Kidney (tissue), 22 donors: ENCODE data around the gene CARMIL3. TPM values are rescaled to one million over a fixed set of nuclear protein-coding genes. Genes with fewer than 3 reads are reported as not detected.
"Not testable (repeated sequence)": the region's sequence is repeated elsewhere in the genome, so short reads cannot be mapped to it uniquely, and the experiment has no call there.

Source experiments
- DNase-seq, 5 donors: peaks; one replicate each; pipeline ENCODE4 v3.0.0-alpha.2; 2013 to 2020
- FAIRE-seq: peaks from 2 replicates; lab custom pipeline; 2012; peaks lifted over from hg19 to GRCh38; lab: Jason Lieb, UNC
- H3K27ac ChIP-seq, 2 donors: one replicate each; pipeline ENCODE4 v1.7.0; 2013; ENCODE audit warnings: low read depth in 2 of 2, low read length in 2 of 2, inconsistent platforms in 1 of 2
- H3K27me3 ChIP-seq: one replicate; pipeline ENCODE4 v1.7.1; 2013; ENCODE audit warnings: low read length, inconsistent platforms; ENCODE audit not compliant: control insufficient read depth, insufficient read depth
- H3K36me3 ChIP-seq, 3 donors: one replicate each; pipeline versions ENCODE4 v1.7.0 to v1.7.1; 2013; ENCODE audit warnings: low read length in 3 of 3, control low read depth in 1 of 3, inconsistent platforms in 1 of 3; ENCODE audit not compliant: insufficient read depth in 3 of 3, control insufficient read depth in 2 of 3
- H3K4me1 ChIP-seq, 3 donors: one replicate each; pipeline versions ENCODE4 v1.7.0 to v1.7.1; 2013; ENCODE audit warnings: low read length in 3 of 3, inconsistent platforms in 1 of 3, low read depth in 1 of 3; ENCODE audit not compliant: control insufficient read depth in 2 of 3, insufficient read depth in 2 of 3
- H3K4me3 ChIP-seq, 3 donors: one replicate each; pipeline versions ENCODE4 v1.7.0 to v1.8.1; 2013; ENCODE audit warnings: low read length in 3 of 3, control low read depth in 1 of 3, inconsistent platforms in 1 of 3
- H3K9ac ChIP-seq, 3 donors: one replicate each; pipeline versions ENCODE4 v1.7.0 to v1.7.1; 2013; ENCODE audit warnings: low read length in 3 of 3, control low read depth in 1 of 3, inconsistent platforms in 1 of 3
- H3K9me3 ChIP-seq, 3 donors: one replicate each; pipeline versions ENCODE4 v1.7.0 to v1.7.1; 2013; ENCODE audit warnings: low read length in 3 of 3, control low read depth in 1 of 3, inconsistent platforms in 1 of 3; ENCODE audit not compliant: control insufficient read depth in 2 of 3, insufficient read depth in 1 of 3
- intact Hi-C: fragments of 100-400 bp; cut with DNase I; formaldehyde crosslinking; loops from one replicate; pipeline ENCODE4 v1.11.1; 2022
- long read RNA-seq, 10 donors: library from polyadenylated mRNA in 1 of 10; unstranded in 1 of 10; transcript quantifications; one replicate each; pipeline ENCODE4 v2.0.0 and lab custom pipeline, GENCODE V29; 2021 to 2026
- polyA plus RNA-seq: library from polyadenylated mRNA; stranded (reverse); fragments of 350-450 nt; fragmentation: Illumina TruSeq; extraction: RNeasy Lipid Tissue Mini Kit (QIAGEN cat#74804); gene quantifications from one replicate; pipeline ENCODE4 v1.2.3, GENCODE V29; 2014; ENCODE audit warnings: low read depth, low replicate concordance; ENCODE audit not compliant: insufficient read depth
- total RNA-seq: library from RNA; stranded (reverse); fragmentation: NEBNext Ultra II Directional; extraction: Animal tissue kit (Norgen Biotek cat#: 25700); gene quantifications from one replicate; pipeline ENCODE4 v1.2.1, GENCODE V29; 2021
- TF ChIP-seq, protein P1 (sequence below): IDR thresholded peaks from 3 replicates; pipeline ENCODE4 v1.5.1; 2012; ENCODE audit warnings: mild to moderate bottlenecking, moderate library complexity, borderline replicate concordance; ENCODE audit not compliant: insufficient read depth; ENCODE audit errors: extremely low read depth
- donor health status: control.
- donor health status: control.
- donor health status: control.
- donor health status: control.
- donor health status: control.
- donor health status: DM: yes; HTN: yes; CAD: no.
- donor health status: Normal renal cell carcinoma (clear cell type).

Gene CARMIL3, protein sequence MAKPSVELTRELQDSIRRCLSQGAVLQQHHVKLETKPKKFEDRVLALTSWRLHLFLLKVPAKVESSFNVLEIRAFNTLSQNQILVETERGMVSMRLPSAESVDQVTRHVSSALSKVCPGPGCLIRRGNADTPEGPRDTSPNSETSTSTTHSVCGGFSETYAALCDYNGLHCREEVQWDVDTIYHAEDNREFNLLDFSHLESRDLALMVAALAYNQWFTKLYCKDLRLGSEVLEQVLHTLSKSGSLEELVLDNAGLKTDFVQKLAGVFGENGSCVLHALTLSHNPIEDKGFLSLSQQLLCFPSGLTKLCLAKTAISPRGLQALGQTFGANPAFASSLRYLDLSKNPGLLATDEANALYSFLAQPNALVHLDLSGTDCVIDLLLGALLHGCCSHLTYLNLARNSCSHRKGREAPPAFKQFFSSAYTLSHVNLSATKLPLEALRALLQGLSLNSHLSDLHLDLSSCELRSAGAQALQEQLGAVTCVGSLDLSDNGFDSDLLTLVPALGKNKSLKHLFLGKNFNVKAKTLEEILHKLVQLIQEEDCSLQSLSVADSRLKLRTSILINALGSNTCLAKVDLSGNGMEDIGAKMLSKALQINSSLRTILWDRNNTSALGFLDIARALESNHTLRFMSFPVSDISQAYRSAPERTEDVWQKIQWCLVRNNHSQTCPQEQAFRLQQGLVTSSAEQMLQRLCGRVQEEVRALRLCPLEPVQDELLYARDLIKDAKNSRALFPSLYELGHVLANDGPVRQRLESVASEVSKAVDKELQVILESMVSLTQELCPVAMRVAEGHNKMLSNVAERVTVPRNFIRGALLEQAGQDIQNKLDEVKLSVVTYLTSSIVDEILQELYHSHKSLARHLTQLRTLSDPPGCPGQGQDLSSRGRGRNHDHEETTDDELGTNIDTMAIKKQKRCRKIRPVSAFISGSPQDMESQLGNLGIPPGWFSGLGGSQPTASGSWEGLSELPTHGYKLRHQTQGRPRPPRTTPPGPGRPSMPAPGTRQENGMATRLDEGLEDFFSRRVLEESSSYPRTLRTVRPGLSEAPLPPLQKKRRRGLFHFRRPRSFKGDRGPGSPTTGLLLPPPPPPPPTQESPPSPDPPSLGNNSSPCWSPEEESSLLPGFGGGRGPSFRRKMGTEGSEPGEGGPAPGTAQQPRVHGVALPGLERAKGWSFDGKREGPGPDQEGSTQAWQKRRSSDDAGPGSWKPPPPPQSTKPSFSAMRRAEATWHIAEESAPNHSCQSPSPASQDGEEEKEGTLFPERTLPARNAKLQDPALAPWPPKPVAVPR (N-terminal part only)
- 1.4 TPM for total RNA-seq
- polyA plus RNA-seq: 1.5 TPM
- long read RNA-seq, donor 1: 0 reads
- long read RNA-seq, donor 2: 0 reads
- long read RNA-seq, donor 3: 0 reads
- long read RNA-seq, donor 4: 0 reads
- long read RNA-seq, donor 5: 0 reads
- long read RNA-seq, donor 6: 0 reads
- long read RNA-seq, donor 7: 0 reads
- long read RNA-seq, donor 8: 0 reads
- long read RNA-seq, donor 9: 0 reads
- long read RNA-seq, donor 10: 0 reads

DNA sequence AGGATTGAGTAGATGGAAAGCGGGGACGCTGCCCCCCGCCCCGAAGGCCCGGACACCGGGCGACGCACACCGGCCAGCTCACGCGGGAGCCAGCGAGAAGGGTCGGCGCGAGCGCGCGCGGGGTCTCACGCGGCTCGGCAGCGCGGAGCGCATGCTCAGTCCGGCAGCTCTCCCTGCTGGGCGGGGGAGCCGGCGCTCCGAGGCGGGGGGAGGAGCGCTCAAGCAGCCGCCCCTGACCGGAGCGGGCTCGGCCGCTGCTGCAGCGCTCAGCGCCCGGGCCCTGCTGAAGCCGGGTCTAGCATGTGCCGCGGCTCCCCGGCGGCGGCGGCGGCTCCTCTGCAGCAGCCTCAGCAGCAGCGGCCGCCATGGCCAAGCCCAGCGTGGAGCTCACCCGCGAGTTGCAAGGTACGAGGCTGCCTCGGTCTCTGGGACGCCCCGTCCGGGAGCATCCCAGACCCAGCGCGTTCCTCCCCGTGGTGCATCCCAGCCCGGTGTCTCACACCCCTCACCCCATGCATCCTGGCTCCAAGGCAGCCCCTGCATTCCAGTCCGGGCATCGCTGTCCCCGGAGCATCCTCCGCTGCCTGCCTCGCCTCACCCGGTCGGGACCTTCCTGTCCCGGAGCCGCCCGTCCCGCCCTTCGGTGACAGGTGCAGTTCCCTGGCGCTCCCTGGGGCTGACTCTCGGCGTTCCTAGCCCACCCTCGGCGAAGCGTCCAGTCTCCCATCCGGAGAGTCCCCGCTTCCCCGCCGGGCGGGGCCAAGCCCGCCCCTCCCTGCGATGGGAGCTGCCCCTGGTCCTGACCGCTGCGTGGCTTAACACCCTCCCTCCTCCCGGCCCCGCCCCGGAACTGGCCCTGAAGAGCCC is at the start of gene CARMIL3:
TSS of gene CARMIL3 (plus strand) at position 221 of the 867 bp plus-strand sequence. CDS start at position 366, 145 bp downstream.
- peaks cover 0 to 7% (median 0%) of the 10 kb centered on the region in 3 donors for H3K4me1 ChIP-seq
- H3K27me3 ChIP-seq: no peaks in the 10 kb centered on the region
- no peaks in the 10 kb centered on the region for H3K9me3 ChIP-seq
- TF ChIP-seq, protein P1, sequence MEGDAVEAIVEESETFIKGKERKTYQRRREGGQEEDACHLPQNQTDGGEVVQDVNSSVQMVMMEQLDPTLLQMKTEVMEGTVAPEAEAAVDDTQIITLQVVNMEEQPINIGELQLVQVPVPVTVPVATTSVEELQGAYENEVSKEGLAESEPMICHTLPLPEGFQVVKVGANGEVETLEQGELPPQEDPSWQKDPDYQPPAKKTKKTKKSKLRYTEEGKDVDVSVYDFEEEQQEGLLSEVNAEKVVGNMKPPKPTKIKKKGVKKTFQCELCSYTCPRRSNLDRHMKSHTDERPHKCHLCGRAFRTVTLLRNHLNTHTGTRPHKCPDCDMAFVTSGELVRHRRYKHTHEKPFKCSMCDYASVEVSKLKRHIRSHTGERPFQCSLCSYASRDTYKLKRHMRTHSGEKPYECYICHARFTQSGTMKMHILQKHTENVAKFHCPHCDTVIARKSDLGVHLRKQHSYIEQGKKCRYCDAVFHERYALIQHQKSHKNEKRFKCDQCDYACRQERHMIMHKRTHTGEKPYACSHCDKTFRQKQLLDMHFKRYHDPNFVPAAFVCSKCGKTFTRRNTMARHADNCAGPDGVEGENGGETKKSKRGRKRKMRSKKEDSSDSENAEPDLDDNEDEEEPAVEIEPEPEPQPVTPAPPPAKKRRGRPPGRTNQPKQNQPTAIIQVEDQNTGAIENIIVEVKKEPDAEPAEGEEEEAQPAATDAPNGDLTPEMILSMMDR: peak; percentile 21
- H3K27ac ChIP-seq: peak within 1 kb of the TSS; percentile 34 to 71
- peak within 1 kb of the TSS; percentile 14 to 80 (median 30) for H3K9ac ChIP-seq
- DNase-seq (peak; percentile 82 to 93 (median 87)), FAIRE-seq (no peak)
- no peaks in the 10 kb centered on the region for H3K36me3 ChIP-seq
- H3K4me3 ChIP-seq: peak within 1 kb of the TSS; percentile 44 to 71 (median 50)
- intact Hi-C loops: no loop called here

DNA sequence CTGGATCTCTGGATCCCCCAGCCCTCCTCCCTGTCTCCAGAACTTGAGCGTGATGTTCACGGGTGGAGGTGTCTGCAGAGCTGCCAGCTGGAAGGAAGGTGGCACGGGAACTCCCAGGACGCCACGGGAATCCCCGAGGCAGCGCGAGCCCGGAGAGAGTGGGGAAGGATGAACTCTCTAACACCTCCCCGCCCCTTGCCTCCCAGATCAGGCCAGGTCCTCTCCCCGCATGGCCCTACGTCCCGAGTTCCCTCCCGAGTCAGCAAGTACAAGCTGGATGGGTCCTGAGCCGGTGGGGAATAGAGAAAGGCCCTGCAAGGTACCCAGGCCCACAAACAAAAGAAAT is 45.4 kb upstream of the CARMIL3 start:
- H3K36me3 ChIP-seq, H3K4me3 ChIP-seq, H3K9me3 ChIP-seq, H3K27ac ChIP-seq, H3K27me3 ChIP-seq, H3K9ac ChIP-seq, FAIRE-seq, intact Hi-C loops, DNase-seq, H3K4me1 ChIP-seq: not testable (repeated sequence)

DNA sequence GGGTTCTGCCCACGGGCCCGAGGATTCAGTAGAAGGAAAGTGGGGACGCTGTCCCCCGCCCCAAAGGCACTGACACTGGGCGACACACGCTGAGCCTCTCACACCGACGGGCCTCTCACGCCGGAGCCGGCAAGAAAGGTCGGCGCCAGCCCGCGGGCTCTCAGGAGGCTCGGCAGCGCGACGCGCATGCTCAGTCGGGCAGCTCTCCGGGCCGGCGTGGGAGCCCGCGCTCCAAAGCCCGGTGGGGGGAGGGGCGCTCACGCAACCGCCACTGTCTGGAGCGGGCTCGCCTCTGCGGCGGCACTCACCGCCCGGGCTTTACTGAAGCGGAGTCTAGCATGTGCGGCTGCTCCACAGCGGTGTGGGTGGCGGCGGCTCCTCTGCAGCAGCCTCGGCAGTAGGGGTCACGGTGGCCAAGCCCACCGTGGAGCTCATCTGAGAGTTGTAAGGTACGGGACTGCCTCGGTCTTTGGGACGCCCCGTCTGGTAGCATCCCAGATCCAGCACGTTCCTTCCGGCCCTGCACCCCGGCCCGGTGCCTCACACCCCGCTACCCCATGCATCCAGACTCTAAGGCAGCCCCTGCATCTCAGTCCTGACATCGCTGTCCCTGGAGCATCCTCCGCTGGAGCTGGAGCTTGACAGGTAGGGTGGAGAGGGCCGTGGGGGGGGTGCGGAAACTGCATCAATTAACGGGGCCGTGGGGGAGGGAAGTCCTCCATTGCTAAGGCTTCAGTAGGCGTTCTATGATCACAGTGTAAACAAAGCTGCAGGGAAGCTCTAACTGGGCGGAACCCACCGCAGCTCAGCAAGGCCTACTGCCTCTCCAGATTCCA is 44.8 kb upstream of the CARMIL3 start:
- DNase-seq: peak; percentile 52 to 86 (median 81)
- H3K4me1 ChIP-seq, FAIRE-seq, H3K4me3 ChIP-seq, H3K9me3 ChIP-seq, H3K27me3 ChIP-seq, H3K27ac ChIP-seq, intact Hi-C loops, H3K9ac ChIP-seq, H3K36me3 ChIP-seq: not testable (repeated sequence)
